HEK293 (cell line): Measurements from ENCODE around the gene KIT.

Experiments
- ATF2 ChIP-seq: fragments of 450-650 bp; formaldehyde crosslinking; IDR thresholded peaks from 2 replicates; pipeline ENCODE4 v1.5.1; 2016; ENCODE audit warnings: missing biosample characterization, missing genetic modification characterization, low read depth
- CTCF ChIP-seq: fragments of 450-650 bp; formaldehyde crosslinking; IDR thresholded peaks from 2 replicates; pipeline ENCODE4 v1.5.1; 2016; ENCODE audit warnings: missing biosample characterization, missing genetic modification characterization
- GLIS1 ChIP-seq: fragments of 450-650 bp; formaldehyde crosslinking; IDR thresholded peaks from 2 replicates; pipeline ENCODE4 v1.5.1; 2016; ENCODE audit warnings: missing biosample characterization, missing genetic modification characterization
- KLF10 ChIP-seq: fragments of 450-650 bp; IDR thresholded peaks from 2 replicates; pipeline ENCODE4 v1.5.1; 2018; ENCODE audit warnings: missing biosample characterization, mild to moderate bottlenecking, missing genetic modification characterization
- KLF16 ChIP-seq: fragments of 450-650 bp; formaldehyde crosslinking; IDR thresholded peaks from 2 replicates; pipeline ENCODE4 v1.5.1; 2017; ENCODE audit warnings: missing biosample characterization, missing genetic modification characterization
- KLF9 ChIP-seq: fragments of 450-650 bp; formaldehyde crosslinking; IDR thresholded peaks from 2 replicates; pipeline ENCODE4 v1.5.1; 2016; ENCODE audit warnings: missing biosample characterization, missing genetic modification characterization, low read depth
- PRDM10 ChIP-seq: fragments of 450-650 bp; formaldehyde crosslinking; IDR thresholded peaks from 2 replicates; pipeline ENCODE4 v1.5.1; 2016; ENCODE audit warnings: missing biosample characterization, missing genetic modification characterization
- PRDM2 ChIP-seq: fragments of 450-650 bp; formaldehyde crosslinking; IDR thresholded peaks from 2 replicates; pipeline ENCODE4 v1.5.1; 2016; ENCODE audit warnings: missing biosample characterization, missing genetic modification characterization, borderline replicate concordance
- RBAK ChIP-seq: fragments of 450-650 bp; formaldehyde crosslinking; IDR thresholded peaks from 2 replicates; pipeline ENCODE4 v1.5.1; 2016; ENCODE audit warnings: missing biosample characterization, missing genetic modification characterization
- TCF7L2 ChIP-seq: IDR thresholded peaks from 2 replicates; pipeline ENCODE4 v1.6.1; 2011; ENCODE audit warnings: low read depth, mild to moderate bottlenecking, inconsistent platforms, low read length, moderate library complexity, borderline replicate concordance
- WT1 ChIP-seq: fragments of 450-650 bp; formaldehyde crosslinking; IDR thresholded peaks from 2 replicates; pipeline ENCODE4 v1.5.1; 2016; ENCODE audit warnings: missing biosample characterization, missing genetic modification characterization
- ZFHX2 ChIP-seq: fragments of 450-650 bp; formaldehyde crosslinking; conservative IDR thresholded peaks from 2 replicates; pipeline ENCODE4 v1.5.1; 2016; ENCODE audit warnings: missing biosample characterization, missing genetic modification characterization
- ZFP37 ChIP-seq: fragments of 450-650 bp; formaldehyde crosslinking; IDR thresholded peaks from 2 replicates; pipeline ENCODE4 v1.5.1; 2016; ENCODE audit warnings: missing biosample characterization, missing genetic modification characterization
- ZNF112 ChIP-seq: fragments of 450-650 bp; formaldehyde crosslinking; IDR thresholded peaks from 2 replicates; pipeline ENCODE4 v1.5.0; 2017; ENCODE audit warnings: missing biosample characterization, missing genetic modification characterization
- ZNF114 ChIP-seq: fragments of 450-650 bp; formaldehyde crosslinking; IDR thresholded peaks from 2 replicates; pipeline ENCODE4 v1.5.0; 2017; ENCODE audit warnings: missing biosample characterization, missing genetic modification characterization
- ZNF140 ChIP-seq: fragments of 450-650 bp; formaldehyde crosslinking; IDR thresholded peaks from 2 replicates; pipeline ENCODE4 v1.5.1; 2016; ENCODE audit warnings: missing biosample characterization, missing genetic modification characterization
- ZNF239 ChIP-seq: fragments of 450-650 bp; formaldehyde crosslinking; IDR thresholded peaks from 2 replicates; pipeline ENCODE4 v1.5.1; 2016; ENCODE audit warnings: missing biosample characterization, missing genetic modification characterization
- ZNF24 ChIP-seq: fragments of 450-650 bp; formaldehyde crosslinking; IDR thresholded peaks from 2 replicates; pipeline ENCODE4 v1.5.1; 2016; ENCODE audit warnings: missing biosample characterization, missing genetic modification characterization
- ZNF324 ChIP-seq: fragments of 450-650 bp; formaldehyde crosslinking; IDR thresholded peaks from 2 replicates; pipeline ENCODE4 v1.5.1; 2016; ENCODE audit warnings: missing biosample characterization, missing genetic modification characterization
- ZNF335 ChIP-seq: fragments of 450-650 bp; formaldehyde crosslinking; conservative IDR thresholded peaks from 2 replicates; pipeline ENCODE4 v1.5.1; 2016; ENCODE audit warnings: missing biosample characterization, missing genetic modification characterization
- ZNF366 ChIP-seq: fragments of 450-650 bp; formaldehyde crosslinking; conservative IDR thresholded peaks from 2 replicates; pipeline ENCODE4 v1.5.1; 2016; ENCODE audit warnings: missing biosample characterization, missing genetic modification characterization
- ZNF37A ChIP-seq: fragments of 450-650 bp; IDR thresholded peaks from 2 replicates; pipeline ENCODE4 v1.5.1; 2018; ENCODE audit warnings: missing biosample characterization, missing genetic modification characterization
- ZNF404 ChIP-seq: fragments of 450-650 bp; formaldehyde crosslinking; IDR thresholded peaks from 2 replicates; pipeline ENCODE4 v1.5.1; 2017; ENCODE audit warnings: missing biosample characterization, missing genetic modification characterization
- ZNF501 ChIP-seq: fragments of 450-650 bp; formaldehyde crosslinking; IDR thresholded peaks from 2 replicates; pipeline ENCODE4 v1.5.1; 2016; ENCODE audit warnings: missing biosample characterization, missing genetic modification characterization
- ZNF514 ChIP-seq: fragments of 450-650 bp; formaldehyde crosslinking; IDR thresholded peaks from 2 replicates; pipeline ENCODE4 v1.5.1; 2016; ENCODE audit warnings: missing biosample characterization, missing genetic modification characterization
- ZNF830 ChIP-seq: fragments of 450-650 bp; IDR thresholded peaks from 2 replicates; pipeline ENCODE4 v1.5.0; 2018; ENCODE audit warnings: missing biosample characterization, missing genetic modification characterization, low read depth, mild to moderate bottlenecking, moderate library complexity
- ZSCAN30 ChIP-seq: fragments of 450-650 bp; IDR thresholded peaks from 2 replicates; pipeline ENCODE4 v1.5.1; 2018; ENCODE audit warnings: missing biosample characterization, mild to moderate bottlenecking, missing genetic modification characterization, moderate library complexity

Gene KIT

GRCh38 chr4:54657551-54658251, at the start of gene KIT (continued):
- TF ChIP-seq ZNF324 (tag by site-specific recombination) (no peak), CTCF (no peak), ZNF366 (no peak), ZNF24 (tag by site-specific recombination) (no peak), ZNF37A (tag by site-specific recombination) (no peak), ZNF114 (tag by site-specific recombination) (no peak), KLF9 (peak; percentile 86), ZNF830 (tag by site-specific recombination) (no peak), ZNF514 (tag by site-specific recombination) (no peak), ZSCAN30 (no peak), PRDM2 (tag by site-specific recombination) (no peak), KLF16 (tag by site-specific recombination) (0 out of 2 replicates have a peak, but pooled peaks have one; percentile 29), ZNF501 (no peak), ZNF112 (tag by site-specific recombination) (no peak), ZNF404 (tag by site-specific recombination) (no peak), RBAK (tag by site-specific recombination) (no peak), ATF2 (tag by site-specific recombination) (no peak), PRDM10 (no peak), GLIS1 (tag by site-specific recombination) (peak; percentile 55), KLF10 (peak; percentile 82), ZFP37 (tag by site-specific recombination) (no peak), ZNF335 (tag by site-specific recombination) (peak; percentile 66), ZNF140 (tag by site-specific recombination) (no peak), TCF7L2 (no peak), ZFHX2 (tag by site-specific recombination) (no peak), WT1 (tag by site-specific recombination) (no peak), ZNF239 (no peak)
